Measurements from ENCODE around the gene SNORC. TPM values are rescaled to one million over a fixed set of nuclear protein-coding genes. Genes with fewer than 3 reads are reported as not detected.

The SNORC gene
- total RNA-seq, 1 donor from 2014 or later: 2.1 TPM

DNA sequence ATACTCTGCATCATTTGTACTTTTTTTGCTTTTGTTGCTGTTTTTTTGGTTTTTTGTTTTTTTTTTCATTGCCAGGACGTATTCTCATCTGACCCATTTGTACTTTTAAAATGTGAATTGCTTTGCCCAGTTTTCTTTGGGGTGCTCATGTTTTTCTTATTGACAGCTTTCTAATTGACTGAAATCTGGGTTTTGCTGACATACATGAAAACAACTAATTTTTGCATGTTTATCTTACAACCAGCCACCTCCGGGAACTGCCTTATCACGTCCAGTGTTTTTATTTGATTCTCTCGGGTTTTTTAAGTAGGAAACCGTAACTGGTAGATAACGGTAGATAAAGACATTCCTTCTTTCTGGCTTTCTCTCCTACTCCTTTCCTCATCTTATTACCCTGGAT lies 38.6 kb downstream of the SNORC start:
- no peak for DNase-seq (ENCODE audit: extremely low spot score, unreplicated experiment)
- Mint-ChIP-seq H3K4me3 (ENCODE audit: unreplicated experiment) (no peak overlapping the region), H3K9me3 (ENCODE audit: unreplicated experiment) (peaks cover 28% of the 10 kb centered on the region), H3K36me3 (ENCODE audit: unreplicated experiment) (peaks cover 5% of the 10 kb centered on the region), H3K27ac (ENCODE audit: unreplicated experiment) (no peak overlapping the region), H3K27me3 (ENCODE audit: unreplicated experiment) (peaks cover 40% of the 10 kb centered on the region), H3K4me1 (ENCODE audit: unreplicated experiment) (no peaks in the 10 kb centered on the region)
- TF ChIP-seq CTCF (IDR thresholded peaks at IDR 0.05): no peak

DNA sequence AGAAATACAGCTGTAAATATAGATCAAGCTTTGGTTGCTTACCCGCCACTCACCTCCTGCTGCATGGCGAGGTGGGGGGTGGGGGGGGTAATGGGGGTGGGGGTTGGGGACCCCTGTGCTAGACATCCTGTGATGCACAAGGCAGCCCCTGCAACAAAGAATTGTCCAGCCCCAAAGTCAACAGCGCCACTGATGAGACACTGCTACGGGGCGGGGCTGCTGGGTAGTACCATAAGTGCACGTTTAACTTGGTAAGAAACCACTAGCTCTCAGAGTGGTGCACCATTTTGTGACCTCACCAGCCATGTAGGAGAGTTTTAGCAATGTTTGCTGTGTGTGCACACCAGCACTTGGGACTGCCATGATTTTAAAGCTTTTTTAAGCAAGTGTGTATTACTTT lies 40.3 kb downstream of the SNORC start:
- no peak for TF ChIP-seq CTCF (IDR thresholded peaks at IDR 0.05)
- H3K27me3 Mint-ChIP-seq (ENCODE audit: unreplicated experiment): peaks cover 45% of the 10 kb centered on the region
- peaks cover 5% of the 10 kb centered on the region for H3K36me3 Mint-ChIP-seq (ENCODE audit: unreplicated experiment)
- H3K9me3 Mint-ChIP-seq (ENCODE audit: unreplicated experiment): peaks cover 28% of the 10 kb centered on the region
- no peak for DNase-seq (ENCODE audit: extremely low spot score, unreplicated experiment)
- H3K4me1 Mint-ChIP-seq (ENCODE audit: unreplicated experiment): no peaks in the 10 kb centered on the region
- no peak overlapping the region for H3K4me3 Mint-ChIP-seq (ENCODE audit: unreplicated experiment)
- H3K27ac Mint-ChIP-seq (ENCODE audit: unreplicated experiment): no peak overlapping the region

DNA sequence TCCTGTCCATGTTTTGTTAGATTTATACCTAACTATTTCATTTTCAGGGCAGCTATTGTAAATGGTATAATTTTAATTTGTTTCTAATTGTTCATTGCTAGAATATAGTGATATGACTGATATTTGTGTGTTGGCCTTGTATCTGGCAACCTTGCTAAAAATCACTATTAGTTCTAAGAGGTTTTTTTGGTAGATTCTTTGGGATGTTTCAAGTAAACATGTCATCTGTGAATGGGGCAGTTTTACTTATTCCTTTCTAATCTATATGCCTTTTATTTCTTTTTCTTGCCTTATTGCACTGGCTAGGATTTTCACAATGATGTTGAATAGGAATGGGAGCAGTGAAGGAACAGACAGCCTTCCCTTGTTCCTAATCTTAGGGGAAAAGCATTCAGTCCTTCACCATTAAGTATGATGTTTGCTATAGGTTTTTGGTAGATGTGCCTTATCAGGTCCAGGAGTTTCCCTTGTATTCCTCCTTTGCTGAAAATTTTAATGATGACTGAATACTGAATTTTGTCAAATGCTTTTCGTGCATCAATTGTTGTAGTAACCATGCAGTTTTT lies 41.7 kb downstream of the SNORC start:
- Mint-ChIP-seq H3K4me1 (ENCODE audit: unreplicated experiment) (no peaks in the 10 kb centered on the region), H3K27me3 (ENCODE audit: unreplicated experiment) (peaks cover 57% of the 10 kb centered on the region), H3K36me3 (ENCODE audit: unreplicated experiment) (peaks cover 5% of the 10 kb centered on the region), H3K27ac (ENCODE audit: unreplicated experiment) (no peak overlapping the region), H3K9me3 (ENCODE audit: unreplicated experiment) (peaks cover 28% of the 10 kb centered on the region), H3K4me3 (ENCODE audit: unreplicated experiment) (no peak overlapping the region)
- DNase-seq (ENCODE audit: extremely low spot score, unreplicated experiment): no peak
- TF ChIP-seq CTCF (IDR thresholded peaks at IDR 0.05): no peak

GRCh38 chr2:232913903-232914302 lies 43.8 kb downstream of the SNORC start:
- TF ChIP-seq CTCF (IDR thresholded peaks at IDR 0.05): no peak
- peaks cover 5% of the 10 kb centered on the region for H3K36me3 Mint-ChIP-seq (ENCODE audit: unreplicated experiment)
- H3K4me1 Mint-ChIP-seq (ENCODE audit: unreplicated experiment): no peaks in the 10 kb centered on the region
- peaks cover 67% of the 10 kb centered on the region for H3K27me3 Mint-ChIP-seq (ENCODE audit: unreplicated experiment)
- no peak for DNase-seq (ENCODE audit: extremely low spot score, unreplicated experiment)
- H3K27ac Mint-ChIP-seq (ENCODE audit: unreplicated experiment): no peak overlapping the region
- no peak overlapping the region for H3K4me3 Mint-ChIP-seq (ENCODE audit: unreplicated experiment)
- H3K9me3 Mint-ChIP-seq (ENCODE audit: unreplicated experiment): peaks cover 28% of the 10 kb centered on the region

- no peak for TF ChIP-seq CTCF (IDR thresholded peaks at IDR 0.05)
- no peak for DNase-seq (ENCODE audit: extremely low spot score, unreplicated experiment)
- Mint-ChIP-seq H3K27me3 (ENCODE audit: unreplicated experiment) (peaks cover 55% of the 10 kb centered on the region), H3K36me3 (ENCODE audit: unreplicated experiment) (no peaks in the 10 kb centered on the region), H3K27ac (ENCODE audit: unreplicated experiment) (no peak overlapping the region), H3K9me3 (ENCODE audit: unreplicated experiment) (no peaks in the 10 kb centered on the region), H3K4me1 (ENCODE audit: unreplicated experiment) (no peaks in the 10 kb centered on the region), H3K4me3 (ENCODE audit: unreplicated experiment) (no peak overlapping the region)
Observed at GRCh38 chr2:232919141-232919540, 49.1 kb downstream of the SNORC start.
